LNCAP (cell line): Measurements from ENCODE around the gene COX4I2.

Experiments
- CTCF ChIP-seq: fragments of 450-650 bp; IDR thresholded peaks from 2 replicates; pipeline ENCODE4 v1.5.1; 2017; ENCODE audit warnings: mild to moderate bottlenecking

The COX4I2 gene

GRCh38 chr20:31687777-31688176, 50.1 kb downstream of the COX4I2 start:
- TF ChIP-seq CTCF, result no peak

GRCh38 chr20:31689141-31689540, 51.4 kb downstream of the COX4I2 start:
- no peak for TF ChIP-seq CTCF

GRCh38 chr20:31690124-31690666, 52.5 kb downstream of the COX4I2 start:
- TF ChIP-seq CTCF, result no peak

DNA sequence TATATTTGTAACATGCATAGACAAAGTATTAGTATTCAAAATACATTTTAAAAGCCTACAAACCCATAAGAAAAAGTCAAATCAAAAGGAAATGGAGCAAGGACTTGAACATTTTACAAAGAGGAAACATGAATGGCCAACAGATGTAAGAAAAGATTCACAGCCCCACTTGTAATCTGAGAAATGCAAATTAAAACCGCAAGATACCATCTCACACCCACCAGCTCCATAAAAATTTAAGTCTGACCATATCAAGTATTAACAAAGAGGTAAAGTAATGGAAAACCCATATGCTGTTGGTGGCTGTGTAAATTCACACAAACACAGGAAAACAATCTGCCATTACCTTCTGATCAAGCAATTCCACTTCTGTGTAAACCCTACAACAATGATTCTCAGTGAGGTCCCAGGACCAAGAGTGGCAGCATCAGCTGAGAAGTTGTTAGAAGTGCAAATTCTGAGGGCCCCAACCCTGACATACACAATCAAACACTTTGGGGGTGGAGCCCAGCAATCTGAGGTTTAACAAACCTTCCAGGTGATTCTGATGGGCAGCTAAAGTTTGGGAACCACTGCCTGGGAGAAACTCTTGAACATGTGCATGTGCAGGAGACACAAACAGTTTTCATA, 54.0 kb downstream of the COX4I2 start:
- TF ChIP-seq CTCF, result no peak

- TF ChIP-seq CTCF, result no peak
These were observed 55.7 kb downstream of the COX4I2 start for GRCh38 chr20:31693402-31693801.

- no peak for TF ChIP-seq CTCF
These were observed 56.4 kb downstream of the COX4I2 start for GRCh38 chr20:31693987-31694661.
